Neural progenitor cell (in vitro differentiated cells): Measurements from ENCODE around the gene ATP5PF.

Experiments used
- CTCF ChIP-seq: fragments of 200-600 bp; sonication (generic); IDR thresholded peaks from 2 replicates; pipeline ENCODE4 v1.5.1; 2017; ENCODE audit warnings: antibody characterized with exemption, mild to moderate bottlenecking
- EZH2 ChIP-seq: fragments of 200-600 bp; sonication (generic); IDR thresholded peaks from 2 replicates; pipeline ENCODE4 v1.6.1; 2017; ENCODE audit warnings: antibody characterized with exemption, mild to moderate bottlenecking, moderate library complexity
- EZH2phosphoT487 ChIP-seq: fragments of 200-600 bp; sonication (generic); IDR thresholded peaks from 2 replicates; pipeline ENCODE4 v1.6.1; 2017; ENCODE audit warnings: antibody characterized with exemption

GRCh38 chr21:25756190-25756932 is 21.7 kb upstream of the ATP5PF start:
- TF ChIP-seq CTCF (no peak), EZH2phosphoT487 (no peak), EZH2 (no peak)
